GM12875 (cell line): ENCODE results near the gene CDH4.

Experiments
- H3K4me3 ChIP-seq: one replicate; pipeline ENCODE4 v1.5.1; 2011; ENCODE audit warnings: low read depth, low read length, control low read depth
- TF ChIP-seq, protein P1 (sequence below): IDR thresholded peaks from 2 replicates; pipeline ENCODE4 v1.5.1; 2011; ENCODE audit warnings: low read depth, mild to moderate bottlenecking, control low read depth, inconsistent platforms, low read length, moderate library complexity, borderline replicate concordance; ENCODE audit not compliant: insufficient read depth

The CDH4 gene

DNA sequence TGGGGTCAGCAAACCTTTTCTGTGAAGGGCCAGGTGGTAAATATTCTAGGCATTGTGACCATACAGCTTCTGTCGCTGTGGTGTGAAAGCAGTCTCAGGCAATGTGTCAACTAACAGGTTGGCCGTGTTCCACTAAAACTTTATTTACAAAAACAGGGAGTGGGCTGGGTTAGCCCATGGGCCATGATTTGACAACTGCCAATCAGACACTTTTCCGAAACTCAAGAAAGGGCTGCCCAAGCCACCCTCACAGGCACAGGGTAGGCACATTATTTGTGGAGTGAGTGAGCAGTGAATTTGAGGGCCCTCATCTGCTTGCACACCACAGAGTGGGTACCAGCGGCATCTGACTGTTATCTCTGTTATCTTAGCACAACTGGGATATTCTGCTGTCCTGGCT, 523.4 kb downstream of the CDH4 start:
- TF ChIP-seq, protein P1, sequence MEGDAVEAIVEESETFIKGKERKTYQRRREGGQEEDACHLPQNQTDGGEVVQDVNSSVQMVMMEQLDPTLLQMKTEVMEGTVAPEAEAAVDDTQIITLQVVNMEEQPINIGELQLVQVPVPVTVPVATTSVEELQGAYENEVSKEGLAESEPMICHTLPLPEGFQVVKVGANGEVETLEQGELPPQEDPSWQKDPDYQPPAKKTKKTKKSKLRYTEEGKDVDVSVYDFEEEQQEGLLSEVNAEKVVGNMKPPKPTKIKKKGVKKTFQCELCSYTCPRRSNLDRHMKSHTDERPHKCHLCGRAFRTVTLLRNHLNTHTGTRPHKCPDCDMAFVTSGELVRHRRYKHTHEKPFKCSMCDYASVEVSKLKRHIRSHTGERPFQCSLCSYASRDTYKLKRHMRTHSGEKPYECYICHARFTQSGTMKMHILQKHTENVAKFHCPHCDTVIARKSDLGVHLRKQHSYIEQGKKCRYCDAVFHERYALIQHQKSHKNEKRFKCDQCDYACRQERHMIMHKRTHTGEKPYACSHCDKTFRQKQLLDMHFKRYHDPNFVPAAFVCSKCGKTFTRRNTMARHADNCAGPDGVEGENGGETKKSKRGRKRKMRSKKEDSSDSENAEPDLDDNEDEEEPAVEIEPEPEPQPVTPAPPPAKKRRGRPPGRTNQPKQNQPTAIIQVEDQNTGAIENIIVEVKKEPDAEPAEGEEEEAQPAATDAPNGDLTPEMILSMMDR: no peak
- no peak overlapping the region for H3K4me3 ChIP-seq

DNA sequence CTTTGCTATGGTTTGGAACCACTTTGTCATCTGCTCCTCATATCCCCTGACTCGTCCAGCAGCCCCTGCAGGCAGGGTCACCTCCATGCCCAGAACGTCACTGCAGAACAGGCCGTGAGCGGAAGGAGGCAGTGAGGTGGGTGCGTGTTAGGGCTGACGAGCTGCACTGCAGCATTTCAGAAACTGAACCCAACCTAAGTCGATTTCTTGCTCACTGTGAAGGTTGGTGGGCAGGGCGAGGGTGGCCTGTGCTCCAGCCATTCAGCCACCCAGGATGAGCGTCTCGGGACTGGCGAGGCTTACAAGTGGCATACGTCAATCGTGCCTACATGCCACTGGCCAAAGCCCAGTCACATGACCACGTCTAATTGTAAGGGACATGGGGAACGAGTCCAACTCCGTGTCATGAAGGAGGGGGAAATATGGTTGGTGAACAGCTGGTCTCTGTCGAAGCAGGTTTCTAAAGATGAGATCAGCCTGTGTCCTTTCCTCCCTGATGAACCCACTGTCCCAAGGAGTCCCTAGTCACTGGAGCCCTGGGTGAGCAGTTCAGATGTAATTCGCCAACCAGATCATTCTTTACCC, 524.5 kb downstream of the CDH4 start:
- TF ChIP-seq, protein P1: no peak
- H3K4me3 ChIP-seq: no peak overlapping the region

DNA sequence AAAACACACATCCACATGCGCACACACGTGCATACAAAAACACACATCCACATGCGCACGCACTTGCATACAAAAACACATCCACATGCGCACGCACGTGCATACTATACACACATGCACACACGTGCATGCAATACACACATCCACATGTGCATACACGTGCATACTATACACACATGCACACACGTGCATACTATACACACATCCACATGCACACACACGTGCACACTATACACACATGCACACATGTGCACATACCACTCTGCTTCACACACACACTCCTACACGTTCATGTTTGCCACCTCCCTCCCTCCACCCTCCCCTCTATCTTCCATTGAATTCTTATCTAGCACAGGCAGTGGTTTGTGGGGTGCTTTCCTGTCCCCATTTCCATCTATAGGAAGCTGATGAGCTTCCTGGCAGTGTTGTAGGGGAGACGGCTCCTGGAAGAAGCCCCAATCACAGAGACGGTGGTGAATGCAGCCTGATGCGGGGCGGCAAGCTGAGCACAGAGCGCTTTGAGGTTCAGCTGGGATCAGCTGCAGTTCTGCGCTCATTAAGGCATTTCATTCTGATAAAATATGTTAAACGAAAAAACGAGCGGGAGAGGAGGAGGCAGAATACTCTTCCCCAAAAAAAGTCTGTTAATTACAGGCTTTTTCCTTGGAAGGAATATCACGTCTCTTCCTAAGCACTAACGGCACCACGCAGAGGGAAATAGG, 525.9 kb downstream of the CDH4 start:
- TF ChIP-seq, protein P1: no peak
- no peak overlapping the region for H3K4me3 ChIP-seq

DNA sequence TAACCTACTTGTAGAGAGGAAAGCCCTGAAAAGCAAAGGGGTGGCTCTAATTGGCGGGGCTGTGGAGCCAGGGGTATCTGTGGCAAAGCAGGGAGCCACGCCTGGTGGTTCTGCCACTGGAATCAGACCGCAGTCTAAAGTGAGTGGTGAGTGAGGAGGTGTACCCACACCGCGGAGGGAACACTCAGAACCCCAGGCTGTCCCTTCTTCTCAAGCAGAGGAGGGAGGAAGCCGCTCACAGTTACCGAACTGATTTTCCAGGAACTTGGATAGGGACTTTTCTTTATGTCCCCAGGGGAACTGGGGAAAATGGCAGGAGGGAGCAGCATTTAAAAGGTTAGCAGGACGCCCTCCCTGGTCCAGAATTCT, 526.4 kb downstream of the CDH4 start:
- TF ChIP-seq, protein P1: no peak
- H3K4me3 ChIP-seq: no peak overlapping the region

DNA sequence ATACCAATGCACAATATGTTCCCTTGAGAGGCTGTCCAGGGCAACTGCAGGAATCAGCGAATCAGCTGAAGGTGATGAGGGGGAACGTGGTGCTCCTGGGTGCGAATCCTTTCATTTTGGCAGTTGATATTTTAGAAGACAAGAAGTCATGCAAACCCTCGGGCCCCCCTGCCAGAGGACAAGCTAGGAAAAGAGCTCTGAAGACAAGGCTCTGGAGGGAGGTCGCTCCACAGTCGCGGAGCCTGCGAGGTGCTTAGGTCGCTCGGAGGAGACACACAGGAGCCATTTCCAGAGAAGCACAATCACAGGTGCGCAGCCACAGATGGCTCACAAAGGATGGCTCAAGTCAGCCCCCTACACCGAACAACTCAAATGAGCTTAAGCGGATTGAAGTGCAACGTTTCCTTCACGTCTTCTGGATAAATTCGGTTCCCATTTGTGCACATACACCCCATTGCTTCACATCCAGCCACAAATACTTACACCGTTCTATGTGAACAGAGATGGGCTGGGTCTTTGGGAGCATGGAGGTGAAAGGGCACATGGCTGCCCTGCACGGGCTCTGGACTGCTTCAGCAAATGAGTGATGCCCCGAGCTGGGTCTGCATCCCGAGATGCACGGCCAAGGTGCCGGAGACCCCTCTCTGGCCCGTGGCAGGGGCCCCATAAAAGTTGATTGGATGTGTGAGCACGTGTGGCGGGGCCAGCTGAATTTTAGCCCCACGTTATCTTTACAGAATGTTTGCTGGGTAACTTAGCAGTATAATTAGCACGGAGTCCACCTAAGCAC, 527.3 kb downstream of the CDH4 start:
- H3K4me3 ChIP-seq: no peak overlapping the region
- TF ChIP-seq, protein P1: no peak

DNA sequence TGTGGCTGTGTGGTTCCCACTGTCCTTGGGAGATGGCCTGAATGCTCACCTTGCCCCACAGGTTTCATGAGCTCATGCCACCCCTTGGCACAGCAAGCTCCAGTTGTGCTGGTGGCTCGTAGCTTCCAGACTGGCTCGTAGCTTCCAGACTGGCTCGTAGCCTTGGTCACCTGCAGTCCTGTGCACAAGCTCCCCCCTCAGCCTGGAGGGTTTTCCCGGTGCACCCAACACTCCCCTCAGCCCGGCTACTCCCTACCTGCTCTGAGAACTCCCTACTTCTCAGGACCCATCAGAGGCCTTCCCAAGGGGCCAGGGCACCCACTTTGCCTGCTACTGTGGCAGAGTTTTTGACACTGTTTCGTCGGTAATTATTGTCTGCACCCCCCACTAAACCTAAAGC, 528.0 kb downstream of the CDH4 start:
- TF ChIP-seq, protein P1: no peak
- H3K4me3 ChIP-seq: no peak overlapping the region
